NOMO-1 (cell line): ENCODE results near the gene KLHL42.
A peak's percentile ranks its signal among the peaks of the same experiment; 100 is the strongest.
"Not testable (repeated sequence)": the region's sequence is repeated elsewhere in the genome, so short reads cannot be mapped to it uniquely, and the experiment has no call there.

Experiments used
- DNase-seq, 2 experiments: peaks; one replicate each; lab custom pipeline; 2025; ENCODE audit not compliant: unreplicated experiment in 2 of 2; lab: John Stamatoyannopoulos, UW

KLHL42 gene

DNA sequence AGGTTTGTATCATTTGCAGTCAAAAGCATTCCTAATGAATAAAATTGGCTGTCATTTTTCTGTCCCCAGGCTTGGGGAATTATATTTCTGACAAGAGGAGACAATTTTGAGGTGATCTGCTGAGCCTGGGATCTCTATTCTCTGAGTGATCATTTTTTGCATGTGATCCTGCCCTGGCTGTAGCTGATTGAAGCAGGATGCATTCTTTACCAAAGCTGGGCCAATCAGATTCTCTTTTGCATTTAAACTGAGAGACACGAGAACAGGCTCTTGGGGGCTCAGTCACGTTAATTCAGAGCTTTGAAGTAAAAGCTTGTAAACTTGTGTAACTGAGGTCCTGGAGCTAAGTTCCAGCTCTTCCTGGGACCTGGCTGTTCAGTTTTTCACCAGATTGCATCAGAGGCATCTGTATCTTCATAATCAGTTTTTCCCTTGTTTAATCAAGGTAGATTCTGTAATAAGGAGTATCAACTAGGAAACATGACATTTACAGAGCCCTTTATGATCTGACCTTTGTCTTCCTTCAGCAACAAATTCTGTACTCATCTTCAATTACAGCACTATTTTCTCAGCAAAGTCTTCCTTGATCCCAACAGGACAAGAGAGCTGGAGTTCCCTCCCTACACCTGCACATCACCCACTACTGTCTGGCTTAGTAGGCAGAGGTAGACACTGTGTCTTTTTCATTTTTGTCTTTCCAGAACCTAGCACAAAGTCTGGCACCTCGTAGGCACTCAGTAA, 35.0 kb downstream of the KLHL42 start:
- no peak for DNase-seq

DNA sequence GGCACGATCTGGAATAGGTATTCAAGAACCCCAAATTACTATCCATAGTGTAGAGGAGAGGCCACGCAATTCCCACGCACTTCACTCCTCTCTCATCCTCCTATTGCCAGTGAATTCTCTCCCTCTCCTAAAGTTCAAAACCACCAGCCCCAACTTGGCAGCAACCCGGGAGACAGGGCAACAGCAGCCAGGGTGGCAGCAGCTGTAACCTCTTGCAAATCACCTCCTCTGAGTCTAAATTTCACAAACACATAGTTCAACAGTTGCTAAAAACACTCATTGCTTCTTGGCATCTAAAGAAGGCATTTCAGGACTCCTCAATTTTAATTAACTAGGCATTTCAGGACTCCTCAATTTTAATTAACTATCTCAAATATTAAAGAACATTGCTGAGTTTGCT, 37.7 kb downstream of the KLHL42 start:
- no peak for DNase-seq

DNA sequence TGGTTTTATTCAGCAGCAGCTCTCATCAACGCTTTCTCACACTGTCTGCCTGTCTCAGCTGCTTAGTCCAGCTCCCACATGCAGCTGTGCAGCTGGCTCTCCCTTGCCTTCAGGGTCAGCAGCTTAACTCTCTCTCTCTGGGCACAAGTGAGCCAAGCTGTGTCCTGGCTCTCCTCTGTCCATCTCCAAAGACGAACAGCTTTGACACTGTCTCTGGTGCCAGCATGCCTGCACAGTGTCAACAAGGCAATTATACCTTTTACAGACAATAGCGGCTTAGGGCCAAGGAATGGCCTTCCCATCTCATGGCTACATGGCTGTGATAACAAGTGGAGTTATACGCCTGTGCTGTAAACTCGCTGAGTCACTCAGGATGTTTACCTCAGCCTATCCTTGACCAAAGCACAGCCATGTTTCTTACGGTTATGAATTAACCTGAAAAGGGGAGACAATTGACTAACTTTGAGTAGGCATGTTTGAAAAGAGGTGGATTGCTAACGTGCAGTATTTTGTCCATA, 38.4 kb downstream of the KLHL42 start:
- no peak for DNase-seq

DNA sequence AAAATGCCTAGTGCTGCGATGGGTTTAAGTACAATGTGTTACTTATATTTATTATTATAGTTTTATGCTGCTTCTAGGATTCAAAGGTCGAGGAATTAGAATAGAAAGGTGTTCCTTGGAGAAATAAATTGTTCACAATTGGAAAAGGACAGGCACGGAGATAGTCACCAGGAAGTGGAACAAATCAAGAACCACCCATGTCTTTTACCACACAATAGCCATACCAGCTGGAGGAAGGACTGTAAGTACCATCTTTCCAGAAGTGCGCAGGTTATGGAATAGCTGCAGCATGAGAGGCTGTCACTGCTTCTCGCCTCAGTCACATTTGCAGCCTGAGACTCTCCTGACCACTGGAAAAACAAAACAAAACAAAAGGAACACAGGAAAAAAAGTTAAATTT, 40.5 kb downstream of the KLHL42 start:
- DNase-seq, result no peak

DNA sequence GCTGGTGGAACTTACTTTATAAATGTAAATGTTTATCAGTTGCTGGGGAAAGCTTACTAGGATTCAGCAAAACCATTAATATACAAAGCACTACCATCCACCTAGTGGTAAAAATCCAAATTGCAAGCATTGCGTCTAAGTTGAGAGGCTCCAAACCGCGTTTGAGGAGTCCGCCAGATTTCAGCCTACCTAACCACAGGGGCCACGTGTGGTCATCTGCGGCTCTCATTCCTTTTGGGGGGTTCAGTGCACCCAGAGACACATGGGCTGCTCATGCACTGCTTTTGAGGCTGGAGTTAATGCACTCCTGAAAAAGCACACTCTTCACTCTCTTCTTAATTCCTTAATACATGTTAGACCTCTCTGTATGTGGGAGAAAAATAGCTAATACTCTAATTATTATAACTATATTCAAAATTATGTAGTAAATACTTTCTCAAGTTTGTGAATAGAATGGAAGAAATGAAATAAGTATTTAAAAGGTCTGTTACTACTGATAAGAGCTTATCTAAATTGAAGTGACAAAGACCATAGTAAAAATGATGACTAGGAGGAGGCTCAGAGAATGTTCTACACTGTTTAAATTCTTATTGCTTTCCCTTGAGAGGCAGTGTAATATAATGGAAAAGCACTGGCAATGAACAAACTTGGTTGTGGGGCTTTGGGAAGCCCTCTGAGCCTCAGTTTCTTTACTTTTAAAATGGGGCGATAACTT, 41.4 kb downstream of the KLHL42 start:
- DNase-seq, result peak; percentile 31 to 61

DNA sequence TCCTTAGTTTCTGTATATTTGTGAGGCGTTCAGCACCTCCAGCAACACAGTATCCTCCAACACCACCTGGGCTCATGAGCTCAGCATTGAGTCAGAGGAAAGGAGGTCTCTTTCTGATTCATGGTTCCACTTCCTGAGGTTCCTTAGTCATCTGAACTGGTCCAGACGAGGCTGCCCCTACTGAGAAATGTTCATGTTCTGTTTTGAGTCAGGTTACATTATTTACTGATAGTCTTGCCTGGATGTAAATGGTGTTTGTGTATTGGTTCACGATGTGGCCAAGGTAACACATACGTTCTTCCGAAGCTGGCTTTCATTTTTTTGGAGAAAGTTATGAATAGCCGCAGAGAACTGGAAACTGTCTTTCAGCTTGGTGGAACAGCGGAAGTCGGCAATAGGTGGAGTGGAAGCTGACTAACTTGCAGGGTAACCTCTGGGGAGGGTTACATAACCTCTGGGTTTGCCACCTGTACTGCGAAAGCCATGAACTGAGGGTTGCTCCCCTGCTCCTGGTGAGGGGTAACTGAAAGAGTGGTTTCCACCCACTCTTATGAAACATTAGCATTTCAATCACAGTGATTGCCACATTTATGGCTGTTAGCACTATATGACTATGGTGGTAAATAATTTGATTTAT, 42.2 kb downstream of the KLHL42 start:
- DNase-seq, result peak; percentile 60 to 85

DNA sequence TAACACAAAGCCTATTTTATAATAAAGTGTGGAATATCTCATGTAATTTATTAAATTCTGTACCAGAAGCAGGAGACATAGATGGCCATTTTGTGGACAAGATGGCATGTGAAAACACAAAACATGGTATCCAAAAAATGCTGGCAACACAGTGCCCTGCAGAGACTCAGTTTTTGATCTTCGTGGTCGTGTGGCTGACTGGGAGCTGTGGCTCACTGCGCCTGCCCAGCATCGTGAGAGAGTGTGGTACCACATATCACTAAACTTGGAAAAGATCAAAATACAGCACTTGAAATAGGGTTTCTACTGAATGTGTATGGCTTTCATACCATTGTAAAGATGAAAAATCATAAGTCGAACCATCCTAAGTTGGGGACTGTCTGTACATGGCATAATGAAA, 43.0 kb downstream of the KLHL42 start:
- DNase-seq, result no peak

DNA sequence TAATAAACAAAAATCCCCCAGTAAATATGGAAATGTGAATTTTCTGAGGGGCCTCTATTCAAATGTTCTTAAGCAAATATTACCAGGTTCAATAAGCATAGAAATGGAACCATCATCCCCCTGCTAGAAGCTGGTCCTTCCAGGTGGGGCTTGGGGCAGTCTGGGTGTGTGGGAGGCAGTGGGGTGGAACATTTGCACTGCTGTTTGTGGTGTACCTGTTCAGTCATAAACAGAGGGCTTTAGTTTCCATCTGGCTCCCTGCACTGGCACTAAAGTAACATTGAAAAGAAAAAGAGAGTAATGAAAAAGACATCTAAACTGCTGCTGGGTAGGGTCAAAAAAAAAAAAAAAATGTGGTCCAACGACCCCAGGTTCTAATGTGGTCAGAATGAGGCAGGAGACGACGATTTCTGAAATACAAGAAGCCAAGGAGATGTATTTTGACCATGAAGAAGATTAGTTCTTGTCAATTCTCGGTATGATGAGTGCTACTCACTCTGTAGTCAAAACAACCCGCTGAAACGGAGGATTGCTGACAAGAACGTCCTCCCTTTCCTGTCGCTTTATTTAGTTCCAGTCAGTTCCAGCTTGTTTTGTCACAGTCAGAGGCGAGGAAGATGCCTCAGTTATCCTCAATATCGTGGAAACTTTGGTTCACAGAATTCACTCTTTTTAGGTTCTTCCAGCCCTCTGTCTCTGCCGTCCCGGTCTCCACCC, 44.3 kb downstream of the KLHL42 start:
- no peak for DNase-seq

DNA sequence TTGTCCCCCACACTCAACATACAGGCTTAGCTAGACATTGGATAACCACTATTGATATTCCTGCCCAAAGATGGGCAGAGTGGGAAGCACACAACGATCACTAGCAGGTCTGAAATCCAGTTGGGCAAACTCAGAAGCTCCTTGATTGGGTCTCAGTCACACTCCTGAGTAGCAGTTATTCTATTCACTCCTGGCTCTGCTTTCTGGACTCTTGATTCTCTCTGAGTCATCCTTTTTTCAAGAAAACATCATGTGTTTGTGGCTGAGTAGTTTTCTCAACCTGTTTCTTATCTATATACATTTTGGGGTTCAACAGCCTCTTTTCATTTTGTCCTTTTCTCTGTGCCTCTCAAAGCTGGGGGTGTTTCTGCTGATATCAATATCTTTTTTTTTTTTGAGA, 46.0 kb downstream of the KLHL42 start:
- DNase-seq, result no peak

DNA sequence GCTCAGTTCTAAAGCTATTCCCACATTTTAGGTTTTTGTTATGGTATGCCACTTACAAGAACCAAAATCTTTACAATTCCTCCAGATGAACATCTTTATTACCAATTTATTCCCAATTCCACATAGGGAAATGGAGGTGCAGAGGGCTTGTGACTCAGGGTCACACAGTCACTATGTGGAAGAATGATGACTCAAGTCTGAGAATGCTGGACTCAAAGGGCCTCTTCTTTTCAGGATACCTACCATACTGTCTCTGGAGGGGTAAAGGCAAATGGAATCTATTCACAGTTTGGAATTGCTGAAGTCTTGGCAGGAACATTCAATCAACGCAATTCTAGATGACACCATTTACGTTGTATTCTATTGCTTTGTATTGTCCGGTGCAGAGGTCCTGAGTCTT, 48.2 kb downstream of the KLHL42 start:
- no peak for DNase-seq

DNA sequence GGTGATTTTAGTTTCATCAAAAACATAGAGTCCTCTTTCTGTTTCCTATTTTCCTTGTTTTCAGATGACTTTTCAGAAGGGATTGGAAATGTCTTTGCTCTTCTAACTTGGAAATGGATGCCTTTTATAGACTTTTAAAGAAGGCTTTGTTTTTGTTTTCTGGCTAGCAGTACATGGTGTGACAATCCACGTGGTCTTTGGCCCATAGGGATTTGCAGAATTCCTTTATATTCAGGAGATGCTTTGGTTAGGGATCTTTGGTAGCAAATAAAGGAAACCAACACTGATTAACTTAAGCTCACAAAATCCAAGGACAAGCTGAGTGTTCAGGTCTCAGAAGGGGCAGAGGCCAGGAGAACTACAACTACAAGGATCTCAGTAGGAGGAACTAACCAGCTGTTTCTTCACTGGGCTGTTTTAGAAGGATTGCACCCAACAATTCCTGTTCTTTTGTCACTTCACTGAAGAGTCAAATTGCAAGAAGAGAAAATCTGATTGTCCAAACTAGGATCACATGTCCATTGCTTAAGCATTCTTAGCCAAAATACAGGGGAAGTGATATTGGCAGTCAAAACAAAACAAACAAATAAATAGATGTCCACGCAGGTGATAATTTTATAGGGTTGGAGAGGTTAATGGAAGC, 58.6 kb downstream of the KLHL42 start:
- no peak for DNase-seq

DNA sequence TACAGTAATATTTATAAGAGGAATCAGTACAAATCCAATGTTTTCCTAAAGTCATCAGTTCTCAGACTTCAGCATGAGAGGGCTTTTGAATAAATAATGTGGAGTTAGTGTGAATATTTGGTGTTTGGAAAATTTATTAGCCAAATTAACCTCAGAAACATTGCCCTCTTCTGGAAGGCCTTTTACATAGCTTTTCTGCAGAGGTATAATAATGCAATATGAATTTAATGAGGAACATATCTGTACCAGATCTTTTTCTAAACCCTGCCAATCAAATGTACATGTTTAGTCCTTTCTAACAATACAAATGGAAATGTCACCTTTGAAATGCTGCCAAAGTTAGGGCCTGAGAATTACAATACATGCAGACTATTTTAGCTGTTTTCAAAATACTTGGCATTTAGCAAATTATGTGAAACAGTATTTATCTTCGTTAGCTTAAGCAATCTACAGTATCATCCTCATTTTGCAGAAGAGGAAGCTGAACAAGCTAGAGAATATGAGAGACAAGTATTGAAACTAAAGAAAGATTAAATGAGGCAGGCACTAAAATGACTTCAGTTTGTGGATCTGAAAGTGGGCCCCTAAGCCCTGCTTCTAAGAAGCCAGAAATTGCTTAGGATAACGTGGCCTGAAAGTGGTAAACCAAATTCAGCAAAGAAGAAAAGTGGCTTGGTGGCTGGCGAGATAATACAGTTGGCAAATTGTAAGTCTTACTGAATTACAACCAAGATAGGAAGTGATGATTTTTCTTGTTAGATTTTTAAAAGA, 60.4 kb downstream of the KLHL42 start:
- DNase-seq, result peak; percentile 45 to 69

DNA sequence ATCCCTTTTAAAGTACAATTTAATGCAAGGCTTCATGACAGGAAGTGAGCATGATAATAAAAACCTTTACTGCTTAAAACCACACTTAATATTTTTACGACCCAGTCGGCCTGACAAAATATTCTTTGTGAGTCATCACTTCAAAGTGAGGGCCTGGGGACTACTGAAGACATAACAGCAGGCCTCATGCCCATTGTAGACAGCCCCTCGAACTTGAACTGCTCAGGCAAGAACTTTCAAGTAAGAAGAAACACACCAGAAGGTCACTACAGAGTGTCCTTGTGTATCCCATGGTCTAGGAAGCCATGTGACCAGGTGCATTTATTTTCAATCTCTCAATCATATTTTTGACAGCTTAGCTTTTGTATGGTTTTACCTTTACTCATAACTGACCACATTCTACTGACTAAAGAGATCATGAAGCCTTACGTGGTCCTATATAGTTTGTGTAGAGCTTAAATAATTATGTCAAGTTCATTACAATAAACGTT, 61.4 kb downstream of the KLHL42 start:
- DNase-seq, result peak; percentile 32 to 66

DNA sequence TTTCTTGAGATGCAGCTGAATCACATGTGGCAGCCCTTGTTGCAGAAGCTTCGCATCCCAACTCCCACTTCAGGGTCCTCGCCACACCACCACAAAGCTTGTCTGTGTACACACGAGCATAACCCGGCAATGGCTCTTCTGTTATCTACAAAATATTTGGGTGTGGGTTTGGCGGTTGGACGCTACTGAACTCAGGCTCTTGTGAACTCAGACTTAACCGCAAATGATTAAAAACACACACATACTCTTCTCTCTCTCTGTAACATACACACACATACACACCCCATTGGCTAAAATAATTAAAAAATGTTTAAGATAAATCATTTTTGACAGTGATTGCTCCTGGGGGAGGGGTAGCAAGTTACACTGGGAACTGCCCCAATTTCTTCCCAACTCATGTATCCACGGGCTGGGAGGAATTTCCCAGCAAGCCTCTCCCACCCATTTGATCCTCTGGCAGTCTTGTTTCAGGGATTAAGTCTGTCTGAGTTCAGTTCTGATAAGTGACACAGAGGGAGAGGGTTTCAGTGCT, 63.7 kb downstream of the KLHL42 start:
- DNase-seq, result no peak

DNA sequence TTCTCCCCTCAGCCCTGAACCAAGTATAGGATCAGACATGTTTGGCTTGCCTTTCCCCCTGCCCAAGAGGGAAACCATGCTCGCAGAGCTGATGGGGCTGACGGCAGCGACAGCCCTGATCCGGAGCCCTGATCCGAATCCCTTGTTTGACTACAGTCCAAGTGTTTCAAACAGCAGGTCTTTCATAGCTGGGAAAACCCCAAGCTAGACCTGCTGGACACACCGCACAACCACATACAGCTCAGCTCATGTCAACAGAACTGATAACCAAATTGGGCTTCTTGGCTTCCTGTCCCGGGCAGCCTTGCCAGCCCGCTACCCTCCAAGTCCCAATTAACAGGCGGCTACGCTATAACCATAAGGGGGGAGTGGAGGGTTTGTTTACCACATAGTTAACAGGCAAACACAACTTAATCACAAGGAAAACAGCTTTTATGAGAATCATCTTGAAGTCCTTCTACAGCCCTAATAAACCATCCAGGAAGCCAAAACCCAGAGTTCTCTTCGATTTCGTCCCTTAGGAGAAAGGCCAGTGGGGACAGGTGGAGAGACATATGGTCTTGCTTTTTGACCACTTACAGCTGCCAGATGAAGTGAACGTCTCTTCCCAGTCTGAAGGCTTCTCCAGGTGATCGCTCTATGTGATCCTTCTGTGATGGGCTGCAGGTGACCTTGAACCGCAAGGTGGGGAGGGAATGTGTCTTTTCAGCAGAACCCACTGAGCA, 64.5 kb downstream of the KLHL42 start:
- no peak for DNase-seq

DNA sequence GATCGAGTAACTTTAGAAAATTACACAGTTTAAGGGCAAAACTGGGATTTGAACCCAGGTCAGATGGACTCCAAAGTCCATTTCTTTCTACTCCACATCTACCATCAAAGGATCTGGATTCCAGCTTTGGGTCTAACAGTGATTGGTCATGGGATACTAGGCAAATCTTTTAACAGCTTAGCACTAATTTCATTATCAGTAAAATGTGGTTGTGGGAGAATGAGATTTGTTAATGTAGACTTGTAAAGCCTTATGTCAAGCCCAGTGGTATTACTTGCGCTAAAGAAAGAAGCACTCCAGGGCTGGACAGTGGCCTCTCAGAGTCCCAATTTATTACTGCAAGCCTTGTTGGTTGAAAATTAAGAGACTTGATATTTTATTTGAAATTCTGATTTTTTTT, 65.2 kb downstream of the KLHL42 start:
- no peak for DNase-seq

DNA sequence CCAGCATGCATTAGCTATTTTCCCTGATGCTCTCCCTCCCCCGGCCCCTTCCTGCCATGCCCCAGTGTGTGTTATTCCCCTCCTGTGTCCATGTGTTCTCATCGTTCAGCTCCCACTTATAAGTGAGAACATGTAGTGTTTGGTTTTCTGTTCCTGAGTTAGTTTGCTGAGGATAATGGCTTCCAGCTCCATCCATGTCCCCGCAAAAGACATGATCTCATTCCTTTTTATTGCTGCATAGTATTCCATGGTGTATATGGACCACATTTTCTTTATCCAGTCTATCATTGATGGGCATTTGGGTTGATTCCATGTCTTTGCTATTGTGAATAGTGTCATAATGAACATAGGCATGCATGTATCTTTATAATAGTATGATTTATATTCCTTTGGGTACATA, 65.7 kb downstream of the KLHL42 start:
- not testable (repeated sequence) for DNase-seq

DNA sequence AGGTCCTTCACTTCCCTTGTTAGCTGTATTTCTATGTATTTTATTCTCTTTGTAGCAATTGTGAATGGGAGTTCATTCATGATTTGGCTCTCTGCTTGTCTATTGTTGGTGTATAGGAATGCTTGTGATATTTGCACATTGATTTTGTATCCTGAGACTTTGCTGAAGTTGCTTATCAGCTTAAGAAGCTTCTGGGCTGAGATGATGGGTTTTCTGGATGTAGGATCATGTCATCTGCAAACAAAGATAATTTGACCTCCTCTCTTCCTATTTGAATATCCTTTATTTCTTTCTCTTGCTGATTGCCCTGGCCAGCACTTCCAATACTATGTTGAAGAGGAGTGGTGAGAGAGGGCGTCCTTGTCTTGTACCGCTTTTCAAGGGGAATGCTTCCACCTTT, 67.3 kb downstream of the KLHL42 start:
- not testable (repeated sequence) for DNase-seq

DNA sequence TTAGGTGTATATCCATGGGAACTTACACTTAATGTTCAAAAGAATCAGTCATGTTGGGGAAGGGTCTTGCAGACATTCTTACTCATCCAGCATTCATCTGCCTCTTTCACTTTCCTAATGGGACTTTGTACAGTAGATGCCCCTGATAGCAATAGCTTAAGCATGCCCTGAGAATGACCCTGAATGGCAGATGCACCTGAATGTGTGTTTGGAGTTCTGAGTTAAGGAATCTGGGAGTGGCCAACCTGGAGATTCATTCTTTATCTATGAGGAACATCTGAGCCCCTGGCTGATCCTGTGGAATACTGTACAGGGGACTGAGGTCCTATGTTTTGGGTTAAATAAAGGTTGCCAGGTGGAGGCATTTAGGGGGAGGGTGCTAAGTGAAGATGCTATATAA, 71.3 kb downstream of the KLHL42 start:
- DNase-seq, result no peak
